ENCODE measurements around the gene MINDY1. TPM values are rescaled to one million over a fixed set of nuclear protein-coding genes. Genes with fewer than 3 reads are reported as not detected.

Gene MINDY1
- total RNA-seq, 1 donor from 2014 or later = 28.5 TPM

DNA sequence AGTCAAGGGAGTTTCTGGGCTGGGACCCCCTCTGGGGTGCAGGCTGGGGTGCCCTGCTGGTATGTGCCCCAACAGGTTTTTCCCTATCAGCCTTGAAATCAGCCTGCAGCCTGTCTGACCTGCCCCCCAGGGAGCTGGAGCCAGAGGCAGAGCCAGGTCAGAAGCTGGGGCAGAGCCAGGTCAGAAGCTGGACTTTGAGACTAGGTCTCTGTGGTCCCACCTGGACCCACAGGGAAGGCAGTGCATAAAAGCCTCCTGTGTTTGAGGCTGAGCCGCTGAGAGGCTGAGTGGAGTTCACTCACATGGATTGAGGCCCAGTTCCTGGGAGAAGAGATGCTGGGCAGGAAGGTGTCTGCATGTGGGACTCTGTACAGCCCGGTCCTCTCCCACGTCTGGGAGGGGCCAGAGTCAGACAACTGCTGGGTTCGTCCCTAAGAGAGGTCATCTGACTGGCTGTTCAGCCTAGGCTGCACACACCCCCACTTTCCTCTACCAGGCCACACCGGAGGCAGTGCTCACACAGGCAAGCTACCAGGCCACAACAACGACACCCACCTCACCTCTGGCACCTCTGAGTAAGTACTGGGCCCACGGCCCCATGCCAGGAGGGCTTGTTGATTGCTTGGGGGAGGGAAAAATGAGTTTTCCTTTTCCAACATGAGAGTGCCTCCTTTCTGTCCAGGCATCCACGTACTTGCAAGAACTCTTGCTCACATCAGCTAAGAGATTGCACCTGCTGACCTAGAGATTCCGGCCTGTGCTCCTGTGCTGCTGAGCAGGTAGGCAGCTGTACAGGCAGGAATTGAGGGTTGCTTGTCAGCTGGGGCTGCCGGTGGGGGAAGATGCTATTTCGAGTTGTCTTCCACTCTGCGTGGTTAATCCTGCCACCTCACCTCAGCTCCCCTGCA, 24.6 kb downstream of the MINDY1 start, which contains the start of gene ANXA9:
Gene ANXA9, plus strand, starts transcription at position 488 of the 908 bp plus-strand sequence. CDS start 814 bp downstream, outside the sequence.
- Mint-ChIP-seq H3K27me3 (no peaks in the 10 kb centered on the region), H3K4me3 (peak within 1 kb of the TSS; percentile 61), H3K9me3 (no peaks in the 10 kb centered on the region), H3K27ac (peak within 1 kb of the TSS; percentile 95), H3K36me3 (no peaks in the 10 kb centered on the region), H3K4me1 (ENCODE audit: unreplicated experiment) (peaks cover 20% of the 10 kb centered on the region)
- DNase-seq (ENCODE audit: extremely low spot score, unreplicated experiment) = no peak
- no peak for TF ChIP-seq CTCF (conservative IDR thresholded peaks at IDR 0.05)

DNA sequence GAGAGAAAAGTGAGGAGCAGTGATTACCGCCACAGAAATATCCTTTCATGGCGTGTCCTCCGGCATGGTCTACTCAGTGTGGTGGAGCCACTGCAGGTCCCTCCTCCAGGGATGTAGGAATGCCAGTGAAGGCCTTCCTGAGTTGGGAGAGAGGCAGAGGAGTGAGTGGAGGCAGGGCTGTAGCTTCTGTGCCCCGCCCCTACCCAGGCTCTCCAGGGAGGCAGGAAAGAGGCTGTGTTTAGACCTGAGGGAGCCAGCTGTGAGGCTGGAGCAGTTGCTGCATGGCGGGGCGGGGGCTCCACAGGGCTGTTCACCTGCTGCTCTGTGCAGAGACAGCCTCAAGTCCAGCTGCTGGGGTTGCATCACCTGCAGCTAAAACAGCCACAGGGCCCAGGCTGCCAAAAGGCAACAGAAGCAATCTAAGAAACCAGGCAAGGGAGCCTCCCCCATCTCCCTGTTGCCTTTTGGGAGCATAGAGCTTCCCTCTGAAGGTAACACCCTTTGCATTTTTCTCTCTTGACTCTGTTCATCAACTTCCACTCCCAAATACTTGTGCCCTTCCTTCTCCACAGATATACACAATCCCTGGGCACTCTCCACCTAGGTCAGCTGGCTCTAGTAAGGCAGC, 25.4 kb downstream of the MINDY1 start:
- DNase-seq (ENCODE audit: extremely low spot score, unreplicated experiment) = no peak
- Mint-ChIP-seq H3K27me3 (no peaks in the 10 kb centered on the region), H3K9me3 (no peaks in the 10 kb centered on the region), H3K27ac (peak overlapping the region; percentile 95), H3K36me3 (no peaks in the 10 kb centered on the region), H3K4me1 (ENCODE audit: unreplicated experiment) (peaks cover 24% of the 10 kb centered on the region), H3K4me3 (peak overlapping the region; percentile 61)
- no peak for TF ChIP-seq CTCF (conservative IDR thresholded peaks at IDR 0.05)

DNA sequence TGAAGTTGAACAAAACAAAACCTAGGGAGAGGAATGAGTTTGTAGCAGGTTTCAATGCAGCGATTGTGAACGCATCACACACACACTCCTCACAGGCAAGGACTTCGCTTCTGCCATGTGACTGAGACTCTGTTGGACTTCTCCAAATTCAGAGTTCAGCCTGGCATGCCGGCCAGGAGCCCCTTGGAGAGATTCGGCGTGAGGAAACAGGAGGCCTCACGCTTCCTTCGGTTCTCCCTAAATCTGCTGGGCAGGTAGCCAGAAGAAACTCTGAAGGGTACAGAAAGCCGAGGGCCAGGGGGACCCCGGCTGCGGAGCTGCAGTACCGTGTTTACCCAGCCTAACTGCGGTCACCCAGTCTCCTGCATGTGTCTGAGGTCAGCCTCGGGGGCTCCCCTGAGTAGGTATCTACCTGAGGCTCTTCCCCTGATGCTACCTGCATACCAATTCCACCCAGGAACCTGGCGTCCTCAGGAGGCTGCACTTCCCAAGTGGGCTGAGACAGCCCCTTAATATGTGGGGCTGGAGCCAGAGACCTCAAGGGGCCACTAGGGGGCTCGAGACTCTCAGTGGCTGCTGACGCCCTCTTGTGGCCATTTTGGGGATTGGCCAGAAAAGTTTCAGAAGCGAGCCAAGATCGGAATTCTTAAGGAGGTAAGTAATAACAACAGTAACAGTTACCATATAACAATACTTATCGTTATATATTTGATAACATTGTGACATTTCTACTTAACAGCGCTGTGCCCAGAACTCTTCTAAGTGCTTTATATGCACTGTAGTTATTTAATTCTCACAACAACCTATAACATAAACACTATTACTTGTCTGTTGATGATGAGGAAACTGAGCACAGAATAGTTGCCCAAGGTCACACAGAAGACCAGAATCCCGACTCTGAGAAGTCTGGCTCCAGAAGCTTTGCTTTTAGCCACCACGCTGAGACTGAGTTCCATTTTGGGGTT, 27.3 kb downstream of the MINDY1 start:
- Mint-ChIP-seq H3K4me3 (peak overlapping the region; percentile 57), H3K27me3 (no peaks in the 10 kb centered on the region), H3K36me3 (no peaks in the 10 kb centered on the region), H3K9me3 (no peaks in the 10 kb centered on the region), H3K4me1 (ENCODE audit: unreplicated experiment) (peaks cover 24% of the 10 kb centered on the region), H3K27ac (peak overlapping the region; percentile 67)
- peak; percentile 90 for DNase-seq (ENCODE audit: extremely low spot score, unreplicated experiment)
- peak; percentile 100 for TF ChIP-seq CTCF (conservative IDR thresholded peaks at IDR 0.05)

GRCh38 chr1:150976879-150977694, 29.6 kb downstream of the MINDY1 start:
- H3K27me3 Mint-ChIP-seq = no peaks in the 10 kb centered on the region
- TF ChIP-seq CTCF (conservative IDR thresholded peaks at IDR 0.05) = no peak
- peak overlapping the region; percentile 86 for H3K4me3 Mint-ChIP-seq
- no peak for DNase-seq (ENCODE audit: extremely low spot score, unreplicated experiment)
- peaks cover 35% of the 10 kb centered on the region for H3K4me1 Mint-ChIP-seq (ENCODE audit: unreplicated experiment)
- H3K27ac Mint-ChIP-seq = peak overlapping the region; percentile 41
- no peaks in the 10 kb centered on the region for H3K36me3 Mint-ChIP-seq
- no peaks in the 10 kb centered on the region for H3K9me3 Mint-ChIP-seq
